MM.1S (cell line): Measurements from ENCODE around the gene RAB20.

Experiments
- CTCF ChIP-seq: fragments of 300-600 bp; sonication (generic); IDR thresholded peaks from 2 replicates; pipeline ENCODE4 v1.5.1; 2016; ENCODE audit warnings: antibody characterized with exemption, low read length, mixed read lengths
- EZH2phosphoT487 ChIP-seq: fragments of 300-600 bp; sonication (generic); IDR thresholded peaks from 2 replicates; pipeline ENCODE4 v1.6.1; 2018; ENCODE audit warnings: antibody characterized with exemption, low read length

DNA sequence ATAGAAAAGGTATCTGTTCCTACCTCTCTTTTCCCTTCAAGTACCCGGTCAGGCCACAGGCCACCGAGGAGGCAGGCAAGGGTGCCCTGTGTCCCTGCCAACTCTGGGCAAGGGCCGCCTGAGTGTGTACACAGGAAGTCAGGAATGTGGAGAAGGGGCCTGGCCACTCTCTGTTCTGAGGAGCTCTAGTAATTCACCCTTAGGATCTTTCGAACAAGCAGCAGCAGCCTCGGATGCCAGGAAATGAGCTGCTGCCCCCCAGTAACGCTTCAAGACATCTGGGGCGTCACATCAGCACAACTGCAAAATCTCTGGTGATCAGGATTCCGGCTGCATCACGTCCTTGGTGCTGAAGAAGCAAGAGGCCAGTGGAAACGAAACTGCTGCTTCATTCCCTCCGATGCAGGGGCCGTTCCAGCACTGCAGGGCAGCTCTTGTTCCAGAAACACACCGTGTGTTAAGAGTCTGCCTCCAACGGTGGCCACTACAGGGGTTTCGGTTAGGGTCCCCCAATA lies 2.0 kb downstream of the RAB20 start:
- no peak for TF ChIP-seq CTCF
- TF ChIP-seq EZH2phosphoT487 = no peak
